Endothelial cell of umbilical vein (primary cell): Measurements from ENCODE around the gene ATP2B2. TPM values are rescaled to one million over a fixed set of nuclear protein-coding genes. Genes with fewer than 3 reads are reported as not detected.
A peak's percentile ranks its signal among the peaks of the same experiment; 100 is the strongest.

Experiments used
- BruUV-seq: library from RNA; stranded (reverse); fragments of 400-500 nt; replicated peaks from 2 replicates; lab custom pipeline; 2021; lab: Mats Ljungman, UMichigan
- CTCF ChIA-PET: fragments of 300-600, 350-600 bp; sonication (Branson Sonifier 250); formaldehyde crosslinking; loops from one replicate; lab custom pipeline; 2021; ENCODE audit warnings: antibody characterized with exemption, inconsistent platforms; lab: Charles Lee
- POLR2A ChIA-PET: fragments of 300-600, 350-600 bp; sonication (Branson Sonifier 250); formaldehyde crosslinking; loops from one replicate; lab custom pipeline; 2021; ENCODE audit warnings: antibody characterized with exemption, inconsistent platforms; lab: Charles Lee
- DNase-seq: peaks from one replicate; pipeline ENCODE4 v3.0.0-alpha.2; 2011; ENCODE audit warnings: low read depth, low spot score
- FAIRE-seq: peaks from 2 replicates; lab custom pipeline; 2011; peaks lifted over from hg19 to GRCh38; lab: Jason Lieb, UNC
- H2AFZ ChIP-seq: 2 replicates; pipeline ENCODE4 v1.6.0; 2012; ENCODE audit warnings: low read depth, low read length, control low read depth, inconsistent platforms
- H3K27ac ChIP-seq: 2 replicates; pipeline ENCODE4 v1.5.1; 2011; ENCODE audit warnings: low read depth, mild to moderate bottlenecking, control low read depth, low read length, moderate library complexity; ENCODE audit not compliant: insufficient read depth
- H3K27me3 ChIP-seq, 2 experiments: 2 replicates each; pipeline versions ENCODE4 v1.6.0 to v1.6.1; 2011; ENCODE audit warnings: low read length in 2 of 2, mixed read lengths in 1 of 2; ENCODE audit not compliant: control insufficient read depth in 2 of 2, insufficient read depth in 2 of 2
- H3K36me3 ChIP-seq, 2 experiments: 2 replicates in 1 of 2; 3 replicates in 1 of 2; pipeline ENCODE4 v1.5.1; 2011; ENCODE audit warnings: low read length in 2 of 2, mild to moderate bottlenecking in 1 of 2, moderate library complexity in 1 of 2; ENCODE audit not compliant: control insufficient read depth in 2 of 2, insufficient read depth in 2 of 2; ENCODE audit errors: extremely low read depth in 1 of 2
- H3K4me1 ChIP-seq: 3 replicates; pipeline ENCODE4 v1.5.1; 2011; ENCODE audit warnings: mild to moderate bottlenecking, low read length; ENCODE audit not compliant: control insufficient read depth, insufficient read depth; ENCODE audit errors: extremely low read depth
- H3K4me2 ChIP-seq: 2 replicates; pipeline ENCODE4 v1.6.1; 2011; ENCODE audit warnings: low read length, control low read depth, mixed read lengths; ENCODE audit not compliant: insufficient read depth
- H3K4me3 ChIP-seq, 3 experiments: fragments of 200-600 bp in 1 of 3; sonication (generic), shearing (Covaris generic) in 1 of 3; replicated peaks in 1 of 3; 2 replicates each; pipeline ENCODE4 v1.5.1; 2011 to 2016; ENCODE audit warnings: control low read depth in 3 of 3, low read length in 3 of 3, mild to moderate bottlenecking in 2 of 3, inconsistent platforms in 1 of 3, low read depth in 1 of 3, moderate library complexity in 1 of 3; ENCODE audit not compliant: insufficient read depth in 1 of 3
- H3K79me2 ChIP-seq: 2 replicates; pipeline ENCODE4 v1.6.0; 2012; ENCODE audit warnings: low read length, inconsistent platforms; ENCODE audit not compliant: control insufficient read depth, insufficient read depth
- H3K9ac ChIP-seq: replicated peaks from 2 replicates; pipeline ENCODE3; 2011; ENCODE audit warnings: low read length, control low read depth; ENCODE audit not compliant: insufficient read depth; ENCODE audit errors: extremely low read depth
- H3K9me1 ChIP-seq: replicated peaks from 3 replicates; pipeline ENCODE4 v1.6.0; 2011; ENCODE audit warnings: mild to moderate bottlenecking, low read length; ENCODE audit not compliant: control insufficient read depth, insufficient read depth; ENCODE audit errors: extremely low read depth
- H3K9me3 ChIP-seq: replicated peaks from 2 replicates; pipeline ENCODE4 v1.5.1; 2012; ENCODE audit warnings: low read length, inconsistent platforms; ENCODE audit not compliant: control insufficient read depth, insufficient read depth
- H4K20me1 ChIP-seq: replicated peaks from 2 replicates; pipeline ENCODE3; 2011; ENCODE audit warnings: mild to moderate bottlenecking, low read length; ENCODE audit not compliant: control insufficient read depth, insufficient read depth; ENCODE audit errors: extremely low read depth
- CTCF ChIP-seq, 2 donors: IDR thresholded peaks; 1 replicate in 1 of 2; 2 replicates in 1 of 2; pipeline ENCODE4 v1.5.1; 2011; ENCODE audit warnings: low read length in 2 of 2, mild to moderate bottlenecking in 2 of 2, moderate library complexity in 2 of 2, control low read depth in 1 of 2, inconsistent platforms in 1 of 2, low read depth in 1 of 2; ENCODE audit not compliant: insufficient read depth in 1 of 2; ENCODE audit errors: extremely low read depth in 1 of 2
- EZH2 ChIP-seq: IDR thresholded peaks from 2 replicates; pipeline ENCODE4 v1.6.1; 2012; ENCODE audit warnings: borderline replicate concordance, low read depth, mild to moderate bottlenecking, moderate library complexity, low read length, inconsistent platforms; ENCODE audit not compliant: severe bottlenecking
- FOS ChIP-seq: IDR thresholded peaks from 2 replicates; pipeline ENCODE4 v1.6.1; 2011; ENCODE audit warnings: mild to moderate bottlenecking, low read length, moderate library complexity, borderline replicate concordance; ENCODE audit not compliant: insufficient read depth
- GATA2 ChIP-seq: IDR thresholded peaks from 2 replicates; pipeline ENCODE4 v1.7.0; 2011; ENCODE audit warnings: low read depth, mild to moderate bottlenecking, moderate library complexity, mixed read lengths, low read length; ENCODE audit not compliant: insufficient read length, insufficient read depth
- JUN ChIP-seq: IDR thresholded peaks from 2 replicates; pipeline ENCODE4 v1.6.1; 2011; ENCODE audit warnings: borderline replicate concordance, low read depth; ENCODE audit not compliant: insufficient read length, insufficient read depth
- MYC ChIP-seq: IDR thresholded peaks from one replicate; pipeline ENCODE4 v1.6.1; 2011; ENCODE audit warnings: mild to moderate bottlenecking, low read depth, low read length
- POLR2A ChIP-seq: IDR thresholded peaks from 2 replicates; pipeline ENCODE4 v1.6.1; 2012; ENCODE audit warnings: low read depth, mild to moderate bottlenecking, control low read depth, low read length
- POLR2AphosphoS5 ChIP-seq: IDR thresholded peaks from 2 replicates; pipeline ENCODE4 v1.6.1; 2012; ENCODE audit warnings: low read depth, mild to moderate bottlenecking, control low read depth, low read length, moderate library complexity; ENCODE audit not compliant: insufficient read depth
- dilution Hi-C: fragments of 300-500 bp; cut with MboI; formaldehyde crosslinking; loops from one replicate; pipeline ENCODE4 v1.15.0; 2019; ENCODE audit warnings: low sequenced_read_pairs; ENCODE audit not compliant: extremely low pct_ligation_motif_present
- intact Hi-C: fragments of 100-400 bp; cut with micrococcal nuclease; formaldehyde crosslinking; loops from one replicate; pipeline ENCODE4 v1.10.0; 2022
- polyA plus RNA-seq, 4 experiments: library from polyadenylated mRNA; depleted of rRNA in 3 of 4; stranded (reverse) in 3 of 4; unstranded in 1 of 4; fragments of >200 nt; gene quantifications; 2 replicates each; pipeline versions ENCODE4 v1.2.1 to v1.2.3, GENCODE V29; 2011 to 2012; ENCODE audit warnings: missing spikeins in 1 of 4
- total RNA-seq: library from RNA; stranded (reverse); gene quantifications from 2 replicates; pipeline ENCODE4 v1.2.3, GENCODE V29; 2021
- TF ChIP-seq, protein P1 (sequence below): IDR thresholded peaks from 2 replicates; pipeline ENCODE4 v1.6.1; 2011; ENCODE audit not compliant: insufficient read depth, insufficient read length

The ATP2B2 gene
- total and polyA plus RNA-seq, 2 donors (not counting 3 experiments of a cell fraction or from before 2014, with no cell fraction given), result not detected

GRCh38 chr3:10312861-10313260 lies 192.5 kb downstream of the ATP2B2 start:
- Histone ChIP-seq H3K36me3 (peaks cover 22 to 44% of the 10 kb centered on the region in 2 experiments), H3K4me1 (peaks cover 52% of the 10 kb centered on the region), H3K4me3 (no peak overlapping the region), H3K9me3 (no peaks in the 10 kb centered on the region), H3K27me3 (no peaks in the 10 kb centered on the region), H2AFZ (no peak overlapping the region), H3K9me1 (no peaks in the 10 kb centered on the region), H3K9ac (no peak overlapping the region), H3K4me2 (peak overlapping the region; percentile 32), H3K79me2 (peaks cover 15% of the 10 kb centered on the region), H3K27ac (no peak overlapping the region), H4K20me1 (no peaks in the 10 kb centered on the region)
- FAIRE-seq, result peak; percentile 89
- no TSS peak for BruUV-seq
- TF ChIP-seq CTCF (IDR thresholded peaks at IDR 0.05; ENCODE audit: extremely low read depth in 1 of 2, insufficient read depth in 1 of 2, low read depth in 1 of 2, low read length in 2 of 2) (no peak), POLR2AphosphoS5 (peak; percentile 29), FOS (peak; percentile 48)
- dilution Hi-C loops (no loop called here), intact Hi-C loops (loop anchor here (5.0 kb wide), 1 partner anchor 66 kb away; the partner anchor contains the start of gene TATDN2)
- CTCF ChIA-PET, result interaction anchor here (0.7 to 1.7 kb wide), 3 partner anchors 9 to 48 kb away, joined by 3 to 5 read pairs (median 3); no protein-coding TSS in a partner anchor
- POLR2A ChIA-PET, result no interaction called here
- peak; percentile 38 for DNase-seq

DNA sequence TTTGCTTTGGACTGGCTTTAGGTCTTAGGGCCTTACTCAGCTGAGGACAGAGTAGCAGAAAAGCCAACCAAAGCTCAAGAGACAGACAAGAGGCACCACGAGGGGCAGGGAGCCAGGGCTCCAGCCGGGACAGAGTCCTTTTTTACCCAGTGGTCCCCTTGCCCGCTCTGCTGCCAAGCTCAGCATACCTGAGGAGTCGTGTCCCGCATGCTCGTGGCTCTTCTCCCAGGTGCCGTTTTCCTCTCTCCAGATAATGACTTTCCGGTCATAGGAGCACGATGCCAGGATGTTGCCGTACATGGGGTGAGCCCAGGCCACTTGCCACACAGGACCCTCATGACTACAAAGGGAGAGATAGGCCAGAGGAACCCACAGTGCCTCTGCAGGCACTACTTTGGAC lies 193.0 kb downstream of the ATP2B2 start:
- CTCF ChIA-PET, result interaction anchor here (0.9 to 1.7 kb wide), 2 partner anchors 10 to 13 kb away, joined by 3 to 5 read pairs; no protein-coding TSS in a partner anchor
- no TSS peak for BruUV-seq

More for the DNA sequence above, 193.0 kb downstream of the ATP2B2 start:
- TF ChIP-seq MYC, result no peak
- TF ChIP-seq FOS, result no peak
- TF ChIP-seq CTCF (IDR thresholded peaks at IDR 0.05; ENCODE audit: extremely low read depth in 1 of 2, insufficient read depth in 1 of 2, low read depth in 1 of 2, low read length in 2 of 2), result no peak
- TF ChIP-seq, protein P1, sequence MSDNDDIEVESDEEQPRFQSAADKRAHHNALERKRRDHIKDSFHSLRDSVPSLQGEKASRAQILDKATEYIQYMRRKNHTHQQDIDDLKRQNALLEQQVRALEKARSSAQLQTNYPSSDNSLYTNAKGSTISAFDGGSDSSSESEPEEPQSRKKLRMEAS, result no peak
- TF ChIP-seq GATA2, result no peak
- TF ChIP-seq EZH2, result no peak
- TF ChIP-seq POLR2AphosphoS5, result no peak
- no peak for TF ChIP-seq JUN
- no peak for TF ChIP-seq POLR2A
- Histone ChIP-seq H2AFZ (no peak overlapping the region), H3K9me3 (no peaks in the 10 kb centered on the region), H3K9ac (no peak overlapping the region), H3K9me1 (no peaks in the 10 kb centered on the region), H3K79me2 (peaks cover 11% of the 10 kb centered on the region), H3K36me3 (peaks cover 22 to 39% of the 10 kb centered on the region in 2 experiments), H4K20me1 (no peaks in the 10 kb centered on the region), H3K4me3 (no peak overlapping the region), H3K4me2 (peak overlapping the region; percentile 32), H3K27me3 (no peaks in the 10 kb centered on the region), H3K27ac (no peak overlapping the region), H3K4me1 (peaks cover 48% of the 10 kb centered on the region)
- intact Hi-C loops (loop anchor here (5.0 kb wide), 1 partner anchor 65 kb away; the partner anchor contains the start of gene TATDN2), dilution Hi-C loops (no loop called here)
- no peak for FAIRE-seq
- DNase-seq, result no peak
- POLR2A ChIA-PET, result no interaction called here
